ENCODE results near the gene NEAT1.
A peak's percentile ranks its signal among the peaks of the same experiment; 100 is the strongest.

DNA sequence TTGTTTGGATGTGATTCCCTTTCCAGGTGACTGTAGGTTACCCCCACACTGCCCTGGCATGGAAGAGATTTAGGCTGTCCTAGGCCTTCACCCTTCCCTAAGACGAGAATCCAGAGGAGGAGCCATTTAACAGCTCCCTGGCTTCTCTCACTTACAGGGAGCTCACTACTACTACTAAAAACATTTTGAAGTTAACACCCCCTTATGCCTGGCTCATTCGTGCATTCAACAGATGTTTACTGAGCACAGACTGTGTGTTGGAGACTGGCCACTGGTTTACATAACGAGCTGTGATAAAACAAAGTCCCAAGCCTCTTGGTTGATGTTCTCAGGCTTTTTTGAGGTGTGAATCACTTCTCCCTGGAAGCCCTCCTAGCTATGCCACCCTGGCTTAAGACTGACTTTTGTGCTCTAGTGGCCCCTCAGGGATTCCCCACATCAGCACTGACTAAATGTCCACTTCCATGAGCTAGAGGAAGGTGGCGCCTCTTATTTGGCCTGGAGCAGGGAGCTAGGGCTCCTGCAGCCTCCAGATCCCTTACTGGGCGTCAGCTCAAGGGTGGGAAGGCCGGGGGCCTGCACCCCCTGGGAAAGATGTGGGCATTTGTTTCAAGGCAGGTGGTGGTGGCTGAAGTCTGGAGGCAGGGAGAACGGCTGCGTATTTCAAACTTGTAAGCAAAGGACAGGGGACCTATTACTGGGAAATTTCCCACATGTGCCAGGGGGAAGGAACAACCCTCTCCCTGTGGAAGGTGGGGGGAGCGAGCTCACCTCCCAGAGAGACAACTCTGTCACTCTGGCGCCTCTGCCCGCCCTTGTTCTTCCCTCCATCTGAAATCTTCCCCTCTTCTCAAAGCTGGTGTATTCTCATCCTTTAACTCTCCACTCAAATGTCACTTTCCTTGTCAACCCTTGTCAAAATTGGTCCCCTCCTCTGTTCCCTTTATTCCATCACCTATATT lies 56.9 kb downstream of the NEAT1 start:
- TF ChIP-seq, protein P1, sequence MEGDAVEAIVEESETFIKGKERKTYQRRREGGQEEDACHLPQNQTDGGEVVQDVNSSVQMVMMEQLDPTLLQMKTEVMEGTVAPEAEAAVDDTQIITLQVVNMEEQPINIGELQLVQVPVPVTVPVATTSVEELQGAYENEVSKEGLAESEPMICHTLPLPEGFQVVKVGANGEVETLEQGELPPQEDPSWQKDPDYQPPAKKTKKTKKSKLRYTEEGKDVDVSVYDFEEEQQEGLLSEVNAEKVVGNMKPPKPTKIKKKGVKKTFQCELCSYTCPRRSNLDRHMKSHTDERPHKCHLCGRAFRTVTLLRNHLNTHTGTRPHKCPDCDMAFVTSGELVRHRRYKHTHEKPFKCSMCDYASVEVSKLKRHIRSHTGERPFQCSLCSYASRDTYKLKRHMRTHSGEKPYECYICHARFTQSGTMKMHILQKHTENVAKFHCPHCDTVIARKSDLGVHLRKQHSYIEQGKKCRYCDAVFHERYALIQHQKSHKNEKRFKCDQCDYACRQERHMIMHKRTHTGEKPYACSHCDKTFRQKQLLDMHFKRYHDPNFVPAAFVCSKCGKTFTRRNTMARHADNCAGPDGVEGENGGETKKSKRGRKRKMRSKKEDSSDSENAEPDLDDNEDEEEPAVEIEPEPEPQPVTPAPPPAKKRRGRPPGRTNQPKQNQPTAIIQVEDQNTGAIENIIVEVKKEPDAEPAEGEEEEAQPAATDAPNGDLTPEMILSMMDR (IDR thresholded peaks at IDR 0.05; ENCODE audit: control extremely low read depth in 1 of 3, insufficient read depth in 1 of 3, low read depth in 1 of 3, low read length in 3 of 3), result peak; percentile 54 to 63 (median 55)
- no peak for TF ChIP-seq POLR2AphosphoS5 (IDR thresholded peaks at IDR 0.05; ENCODE audit: low read depth, low read length)

Data from H1 (cell line).